ENCODE results near the gene TOE1. TPM values are rescaled to one million over a fixed set of nuclear protein-coding genes. Genes with fewer than 3 reads are reported as not detected.

Gene TOE1
- total and polyA plus RNA-seq, 9 donors, result 6.7 to 16.3 (median 10.7) TPM

DNA sequence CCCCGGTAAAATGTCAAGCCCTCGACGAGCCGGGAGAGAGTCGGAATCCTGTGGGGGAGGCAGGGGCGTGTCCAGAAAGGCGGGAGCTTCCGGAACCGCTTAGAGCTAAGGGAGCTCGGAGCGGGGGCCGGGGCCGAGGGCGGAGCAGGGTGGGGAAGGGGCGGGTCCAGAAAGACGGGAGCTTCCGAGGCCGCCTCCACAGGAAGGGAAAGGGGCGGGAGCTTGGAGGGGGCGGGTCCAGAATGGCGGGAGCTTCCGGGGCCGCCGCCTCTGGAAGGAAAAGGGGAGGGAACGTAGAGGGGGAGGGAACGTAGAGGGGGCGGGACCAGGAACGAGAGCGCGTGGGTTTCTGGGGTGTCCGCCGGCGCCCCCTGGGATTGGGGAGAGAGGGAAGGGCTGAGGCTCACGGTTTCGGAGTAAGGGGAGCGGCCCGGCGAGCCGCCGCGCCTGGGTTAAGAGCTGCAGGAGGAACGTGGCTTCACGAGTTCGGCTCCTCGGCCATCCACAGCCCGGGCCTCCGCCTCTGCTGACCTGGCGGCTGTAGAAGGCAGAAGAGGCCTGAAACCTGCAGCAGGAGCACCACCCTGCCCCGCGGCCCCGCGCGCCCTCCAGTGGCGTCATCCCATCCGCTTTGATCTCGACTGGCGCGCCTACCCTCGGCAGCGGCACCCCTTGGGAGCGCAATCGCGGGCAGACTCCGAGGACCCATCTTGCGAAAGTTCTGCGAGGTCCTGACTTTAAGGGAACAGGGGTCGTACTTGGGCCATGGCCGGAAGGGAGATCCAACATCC lies 36.3 kb upstream of the TOE1 start:
- no peaks in the 10 kb centered on the region for H3K36me3 ChIP-seq
- no peak for TF ChIP-seq EP300 (IDR thresholded peaks at IDR 0.05)
- peak; percentile 79 for TF ChIP-seq POLR2A (IDR thresholded peaks at IDR 0.05)
- TF ChIP-seq, protein P1, sequence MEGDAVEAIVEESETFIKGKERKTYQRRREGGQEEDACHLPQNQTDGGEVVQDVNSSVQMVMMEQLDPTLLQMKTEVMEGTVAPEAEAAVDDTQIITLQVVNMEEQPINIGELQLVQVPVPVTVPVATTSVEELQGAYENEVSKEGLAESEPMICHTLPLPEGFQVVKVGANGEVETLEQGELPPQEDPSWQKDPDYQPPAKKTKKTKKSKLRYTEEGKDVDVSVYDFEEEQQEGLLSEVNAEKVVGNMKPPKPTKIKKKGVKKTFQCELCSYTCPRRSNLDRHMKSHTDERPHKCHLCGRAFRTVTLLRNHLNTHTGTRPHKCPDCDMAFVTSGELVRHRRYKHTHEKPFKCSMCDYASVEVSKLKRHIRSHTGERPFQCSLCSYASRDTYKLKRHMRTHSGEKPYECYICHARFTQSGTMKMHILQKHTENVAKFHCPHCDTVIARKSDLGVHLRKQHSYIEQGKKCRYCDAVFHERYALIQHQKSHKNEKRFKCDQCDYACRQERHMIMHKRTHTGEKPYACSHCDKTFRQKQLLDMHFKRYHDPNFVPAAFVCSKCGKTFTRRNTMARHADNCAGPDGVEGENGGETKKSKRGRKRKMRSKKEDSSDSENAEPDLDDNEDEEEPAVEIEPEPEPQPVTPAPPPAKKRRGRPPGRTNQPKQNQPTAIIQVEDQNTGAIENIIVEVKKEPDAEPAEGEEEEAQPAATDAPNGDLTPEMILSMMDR (IDR thresholded peaks at IDR 0.05), result peak; percentile 68 to 94 (median 91)
- no peaks in the 10 kb centered on the region for H3K4me1 ChIP-seq (ENCODE audit: insufficient read depth)
- H3K27me3 ChIP-seq, result no peaks in the 10 kb centered on the region
- H3K27ac ChIP-seq, result peak overlapping the region; percentile 81 to 88
- H3K9me3 ChIP-seq, result no peaks in the 10 kb centered on the region
- intact Hi-C loops (cut with DNase I), result loop anchor here in 2 of 4 donors (5.0 to 10.0 kb wide), 5 partner anchors 291 to 571 kb away; partner anchors contain the start of genes BEST4 (in 1 of the 2), BTBD19 (in 1 of the 2), DYNLT4 (in 1 of the 2) and HECTD3 (in 1 of the 2)
- 0 to 1% (median 1%) methylated on average over 62 to 68 of the region's 68 CpGs for WGBS, 3 donors
- H3K4me3 ChIP-seq, result peak overlapping the region; percentile 93
- peak; percentile 99 for DNase-seq

DNA sequence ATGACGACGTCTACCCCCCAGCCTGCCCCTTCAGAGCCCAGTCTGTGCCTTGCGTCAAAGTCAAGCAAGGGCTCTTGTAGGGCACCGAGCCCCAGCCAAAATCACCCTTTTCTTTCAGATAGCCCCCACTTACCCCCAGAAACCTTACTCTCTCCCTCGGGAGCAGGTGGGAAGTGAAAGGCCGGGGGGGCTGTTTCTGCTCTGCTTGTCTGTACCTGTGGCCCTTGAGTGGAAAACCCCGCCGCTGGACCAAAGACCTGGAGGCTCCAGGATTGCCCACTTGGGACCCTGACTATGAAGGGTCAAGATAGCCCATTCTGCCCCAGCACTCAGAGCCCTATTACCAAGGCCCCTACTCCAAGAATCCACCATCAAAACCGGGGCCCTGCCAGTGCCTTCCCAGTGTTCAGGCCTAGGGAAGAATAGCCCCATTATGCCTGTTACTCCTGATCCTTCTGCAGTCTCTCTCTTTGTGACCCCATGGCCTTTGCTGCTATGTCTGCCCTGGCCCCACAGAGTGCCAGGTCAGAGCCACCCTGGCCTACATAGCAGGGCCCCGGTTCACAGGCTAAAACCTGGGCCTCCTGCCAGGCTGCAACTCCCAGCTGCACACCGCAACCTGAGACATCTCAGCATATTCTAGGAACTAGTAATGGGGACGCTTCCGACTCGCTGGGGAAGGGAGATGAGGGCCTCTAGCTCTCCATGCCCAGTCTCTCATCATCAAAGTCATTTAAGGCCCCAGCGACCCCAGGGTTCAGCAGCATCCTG lies 35.5 kb upstream of the TOE1 start:
- Histone ChIP-seq H3K4me3 (peak overlapping the region; percentile 93), H3K4me1 (ENCODE audit: insufficient read depth) (no peaks in the 10 kb centered on the region), H3K9me3 (no peaks in the 10 kb centered on the region), H3K36me3 (no peaks in the 10 kb centered on the region), H3K27ac (peak overlapping the region; percentile 81 to 88), H3K27me3 (no peaks in the 10 kb centered on the region)
- DNase-seq, result peak; percentile 43 to 72 (median 56)
- WGBS, 3 donors, result 46 to 52% (median 48%) methylated on average over 15 of the region's 15 CpGs
- TF ChIP-seq EP300 (IDR thresholded peaks at IDR 0.05) (no peak), POLR2A (IDR thresholded peaks at IDR 0.05) (no peak)
- TF ChIP-seq, protein P1 (IDR thresholded peaks at IDR 0.05), result no peak
- intact Hi-C loops (cut with DNase I), result loop anchor here in 2 of 4 donors (5.0 to 10.0 kb wide), 5 partner anchors 292 to 572 kb away; partner anchors contain the start of genes BEST4 (in 1 of the 2), BTBD19 (in 1 of the 2), DYNLT4 (in 1 of the 2) and HECTD3 (in 1 of the 2)

DNA sequence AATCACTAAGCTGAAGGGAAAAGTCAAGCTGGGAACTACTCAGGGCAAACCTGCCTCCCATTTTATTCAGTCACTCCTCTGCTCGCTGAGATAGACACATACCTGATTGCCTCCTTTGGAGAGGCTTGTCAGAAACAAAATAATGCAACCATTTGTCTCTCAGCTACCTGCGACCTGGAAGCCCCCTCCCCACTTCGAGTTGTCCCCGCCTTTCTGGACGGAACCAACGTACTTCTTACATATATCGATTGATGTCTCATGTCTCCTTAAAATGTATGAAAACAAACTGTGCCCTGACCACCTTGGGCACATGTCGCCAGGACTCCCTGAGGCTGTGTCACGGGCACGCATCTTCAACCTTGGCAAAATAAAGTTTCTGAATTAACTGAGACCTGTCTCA lies 34.7 kb upstream of the TOE1 start:
- WGBS, 3 donors, result 83 to 85% (median 84%) methylated on average over 10 of the region's 10 CpGs
- no peak overlapping the region for H3K4me3 ChIP-seq
- no peak overlapping the region for H3K27ac ChIP-seq
- H3K4me1 ChIP-seq (ENCODE audit: insufficient read depth), result no peaks in the 10 kb centered on the region
- H3K36me3 ChIP-seq, result no peaks in the 10 kb centered on the region
- intact Hi-C loops (cut with DNase I), result loop anchor here in 1 of 4 donors (10.0 kb wide), 1 partner anchor 500 kb away; the partner anchor contains the start of genes BTBD19, DYNLT4 and PLK3
- TF ChIP-seq EP300 (IDR thresholded peaks at IDR 0.05) (no peak), POLR2A (IDR thresholded peaks at IDR 0.05) (no peak)
- TF ChIP-seq, protein P1 (IDR thresholded peaks at IDR 0.05), result no peak
- H3K27me3 ChIP-seq, result no peaks in the 10 kb centered on the region
- DNase-seq, result peak in 1 of 5 donors; percentile 40
- no peaks in the 10 kb centered on the region for H3K9me3 ChIP-seq

DNA sequence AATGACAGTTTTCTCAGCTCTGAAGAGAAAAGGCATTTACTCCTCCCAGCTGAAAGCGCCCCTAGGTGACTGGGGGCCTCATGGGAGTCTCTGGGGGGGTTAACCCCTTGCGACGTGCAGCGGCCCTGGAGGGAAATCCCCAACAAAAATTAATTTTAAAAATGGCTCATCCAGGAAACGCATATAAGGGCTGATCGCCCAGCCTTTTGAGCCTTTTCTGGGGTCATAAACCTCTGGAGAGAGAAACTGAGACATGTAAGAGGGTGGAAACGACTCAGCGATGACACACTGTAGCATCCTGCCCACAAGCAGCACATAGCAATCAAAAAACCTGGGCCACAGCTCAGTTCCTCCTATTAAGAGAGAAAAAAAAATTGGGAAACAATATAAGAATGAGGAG lies 33.7 kb upstream of the TOE1 start:
- Histone ChIP-seq H3K9me3 (no peaks in the 10 kb centered on the region), H3K4me3 (no peak overlapping the region), H3K27me3 (no peaks in the 10 kb centered on the region), H3K27ac (no peak overlapping the region), H3K36me3 (no peaks in the 10 kb centered on the region), H3K4me1 (ENCODE audit: insufficient read depth) (no peaks in the 10 kb centered on the region)
- intact Hi-C loops (cut with DNase I), result loop anchor here in 1 of 4 donors (10.0 kb wide), 1 partner anchor 502 kb away; the partner anchor contains the start of genes BTBD19, DYNLT4 and PLK3
- no peak for TF ChIP-seq POLR2A (IDR thresholded peaks at IDR 0.05)
- no peak for TF ChIP-seq EP300 (IDR thresholded peaks at IDR 0.05)
- TF ChIP-seq, protein P1 (IDR thresholded peaks at IDR 0.05), result no peak
- 56 to 62% (median 57%) methylated on average over 8 of the region's 8 CpGs for WGBS, 3 donors
- DNase-seq, result no peak
